Lower lobe of right lung (tissue), 2 donors: ENCODE data around the gene CDH22. TPM values are rescaled to one million over a fixed set of nuclear protein-coding genes. Genes with fewer than 3 reads are reported as not detected.

Experiments used
- ATAC-seq, 2 donors: fragments of 200-7000 bp; cut with Tn5 transposase; one replicate each; pipeline ENCODE4 v1.9.1; 2020 to 2022; ENCODE audit warnings: mild to moderate bottlenecking in 2 of 2, moderate library complexity in 2 of 2
- DNase-seq: peaks from one replicate; pipeline ENCODE4 v3.0.0-alpha.2; 2020
- H3K27ac ChIP-seq: fragments of 200-600 bp; one replicate; pipeline ENCODE4 v1.8.0; 2022
- H3K27me3 ChIP-seq: fragments of 200-600 bp; one replicate; pipeline ENCODE4 v1.8.0; 2022; ENCODE audit warnings: low read depth
- H3K36me3 ChIP-seq: fragments of 200-600 bp; one replicate; pipeline ENCODE4 v1.8.0; 2022; ENCODE audit warnings: mild to moderate bottlenecking
- H3K4me1 ChIP-seq: fragments of 200-600 bp; one replicate; pipeline ENCODE4 v1.8.0; 2022
- H3K4me3 ChIP-seq: fragments of 200-600 bp; one replicate; pipeline ENCODE4 v1.8.0; 2022; ENCODE audit warnings: mild to moderate bottlenecking
- H3K9me3 ChIP-seq: fragments of 200-600 bp; one replicate; pipeline ENCODE4 v1.8.0; 2022
- intact Hi-C: fragments of 100-400 bp; cut with DNase I; formaldehyde crosslinking; loops from one replicate; pipeline ENCODE4 v1.11.0; 2022
- total RNA-seq: library from RNA; stranded (reverse); fragmentation: NEBNext Ultra II Directional; extraction: Animal tissue kit (Norgen Biotek cat#: 25700); gene quantifications from one replicate; pipeline ENCODE4 v1.2.1, GENCODE V29; 2021
- TF ChIP-seq, protein P1 (sequence below): fragments of 200-600 bp; IDR thresholded peaks from one replicate; pipeline ENCODE4 v1.8.0; 2022; ENCODE audit warnings: antibody characterized with exemption, mild to moderate bottlenecking
- donor health status: DM: no; HTN: yes; CAD: no; lungs with severe emphysema.

Gene CDH22
- total RNA-seq, 1 donor from 2014 or later = 0.35 TPM

DNA sequence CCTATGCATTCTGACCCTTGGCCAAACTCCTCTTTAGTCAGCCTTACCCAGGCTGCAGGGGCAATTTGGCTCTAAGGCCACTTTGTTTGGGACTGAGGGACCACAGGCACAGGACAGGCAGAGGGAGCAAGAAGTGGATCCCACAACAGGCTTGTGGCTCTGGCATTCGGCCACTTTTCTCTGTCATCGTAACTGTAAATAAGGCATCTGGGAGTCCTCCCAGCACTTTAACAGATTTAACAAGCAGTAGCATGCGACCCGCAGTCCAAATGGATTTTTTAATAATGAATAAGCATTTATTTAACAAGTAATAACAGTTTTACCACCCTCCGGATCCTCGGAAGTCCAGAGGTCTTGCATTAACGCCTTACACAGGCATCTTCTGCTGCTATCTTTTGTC, 16.1 kb upstream of the CDH22 start:
- Histone ChIP-seq H3K27ac (no peak overlapping the region), H3K4me1 (no peaks in the 10 kb centered on the region), H3K36me3 (no peaks in the 10 kb centered on the region), H3K27me3 (peaks cover 55% of the 10 kb centered on the region), H3K4me3 (no peak overlapping the region), H3K9me3 (no peaks in the 10 kb centered on the region)
- TF ChIP-seq, protein P1, sequence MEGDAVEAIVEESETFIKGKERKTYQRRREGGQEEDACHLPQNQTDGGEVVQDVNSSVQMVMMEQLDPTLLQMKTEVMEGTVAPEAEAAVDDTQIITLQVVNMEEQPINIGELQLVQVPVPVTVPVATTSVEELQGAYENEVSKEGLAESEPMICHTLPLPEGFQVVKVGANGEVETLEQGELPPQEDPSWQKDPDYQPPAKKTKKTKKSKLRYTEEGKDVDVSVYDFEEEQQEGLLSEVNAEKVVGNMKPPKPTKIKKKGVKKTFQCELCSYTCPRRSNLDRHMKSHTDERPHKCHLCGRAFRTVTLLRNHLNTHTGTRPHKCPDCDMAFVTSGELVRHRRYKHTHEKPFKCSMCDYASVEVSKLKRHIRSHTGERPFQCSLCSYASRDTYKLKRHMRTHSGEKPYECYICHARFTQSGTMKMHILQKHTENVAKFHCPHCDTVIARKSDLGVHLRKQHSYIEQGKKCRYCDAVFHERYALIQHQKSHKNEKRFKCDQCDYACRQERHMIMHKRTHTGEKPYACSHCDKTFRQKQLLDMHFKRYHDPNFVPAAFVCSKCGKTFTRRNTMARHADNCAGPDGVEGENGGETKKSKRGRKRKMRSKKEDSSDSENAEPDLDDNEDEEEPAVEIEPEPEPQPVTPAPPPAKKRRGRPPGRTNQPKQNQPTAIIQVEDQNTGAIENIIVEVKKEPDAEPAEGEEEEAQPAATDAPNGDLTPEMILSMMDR = no peak
- ATAC-seq = no peak
- no peak for DNase-seq
- intact Hi-C loops = no loop called here

DNA sequence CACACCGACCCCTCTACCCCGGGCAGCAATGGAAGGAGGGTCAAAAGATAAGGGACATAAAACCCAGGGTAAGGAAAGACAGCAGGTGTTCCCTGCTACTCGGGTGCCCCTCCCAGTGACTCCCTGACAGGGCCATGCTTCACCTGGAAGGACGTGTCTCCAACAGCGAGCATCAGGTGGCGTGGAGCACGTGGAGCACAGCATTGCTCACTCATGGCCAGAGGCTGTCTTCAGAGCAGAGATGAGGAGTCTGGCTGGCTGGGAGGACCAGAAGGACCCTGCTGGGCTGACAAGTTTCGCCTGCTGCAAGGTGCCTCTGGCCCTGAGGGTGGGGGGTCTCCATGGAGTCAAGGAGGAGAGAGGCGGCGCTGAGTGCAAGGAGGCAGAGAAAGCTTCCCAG, 15.3 kb upstream of the CDH22 start:
- H3K36me3 ChIP-seq = no peaks in the 10 kb centered on the region
- ATAC-seq (no peak), DNase-seq (no peak)
- peaks cover 56% of the 10 kb centered on the region for H3K27me3 ChIP-seq
- intact Hi-C loops = no loop called here
- TF ChIP-seq, protein P1 = no peak
- H3K9me3 ChIP-seq = no peaks in the 10 kb centered on the region
- H3K4me1 ChIP-seq = no peaks in the 10 kb centered on the region
- H3K4me3 ChIP-seq = no peak overlapping the region
- H3K27ac ChIP-seq = no peak overlapping the region

DNA sequence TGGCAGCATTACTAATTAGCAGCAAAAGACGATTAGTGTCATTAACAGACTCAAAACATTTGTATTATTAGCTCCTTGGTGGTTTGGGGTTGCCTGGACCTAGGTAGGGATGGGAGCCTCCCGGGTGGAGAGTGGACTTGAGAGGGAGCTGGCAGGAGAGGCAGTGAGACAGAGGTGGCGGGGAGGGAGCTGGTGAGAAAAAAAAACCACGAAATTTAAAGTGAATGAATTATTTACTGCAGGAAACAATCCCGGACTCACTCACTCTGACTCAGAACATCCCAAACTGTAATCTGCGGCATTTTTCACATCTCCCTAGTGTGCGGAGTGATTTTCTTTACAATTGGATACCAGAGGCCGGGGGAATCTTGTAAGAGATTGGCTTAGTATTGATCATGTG, 14.3 kb upstream of the CDH22 start:
- ATAC-seq (no peak), DNase-seq (no peak)
- H3K4me3 ChIP-seq = no peak overlapping the region
- TF ChIP-seq, protein P1 = no peak
- H3K9me3 ChIP-seq = no peaks in the 10 kb centered on the region
- H3K27me3 ChIP-seq = peaks cover 58% of the 10 kb centered on the region
- H3K36me3 ChIP-seq = no peaks in the 10 kb centered on the region
- H3K4me1 ChIP-seq = no peaks in the 10 kb centered on the region
- H3K27ac ChIP-seq = no peak overlapping the region
- intact Hi-C loops = no loop called here

DNA sequence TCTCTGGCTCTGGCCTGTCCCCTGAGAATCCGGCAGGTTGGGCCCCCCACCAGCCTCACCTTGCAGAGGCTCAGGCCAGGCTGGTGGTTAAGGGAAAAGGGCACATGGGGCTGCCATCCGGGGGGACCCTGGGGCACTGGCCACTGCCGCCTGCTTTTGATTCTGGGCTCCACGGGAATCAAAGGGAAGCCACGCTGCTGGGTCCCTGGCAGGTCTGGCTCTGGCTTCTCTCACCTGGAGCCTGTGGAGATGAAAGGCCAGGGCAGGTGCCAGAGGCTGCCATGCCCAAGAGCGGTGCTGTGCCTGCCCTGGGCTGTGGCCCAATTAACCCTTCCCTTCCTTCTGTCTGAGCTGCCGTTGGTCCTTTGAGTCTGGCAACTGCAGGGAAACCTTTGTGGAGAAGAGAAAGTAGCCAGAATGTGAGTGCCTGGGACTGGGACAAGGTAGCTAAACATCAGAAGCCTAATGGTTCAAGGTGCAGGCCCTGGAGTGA, 9.4 kb upstream of the CDH22 start:
- intact Hi-C loops = no loop called here
- Histone ChIP-seq H3K27me3 (peaks cover 78% of the 10 kb centered on the region), H3K4me3 (no peak overlapping the region), H3K4me1 (peaks cover 1% of the 10 kb centered on the region), H3K9me3 (no peaks in the 10 kb centered on the region), H3K36me3 (no peaks in the 10 kb centered on the region), H3K27ac (no peak overlapping the region)
- ATAC-seq (no peak), DNase-seq (no peak)
- TF ChIP-seq, protein P1 = no peak

DNA sequence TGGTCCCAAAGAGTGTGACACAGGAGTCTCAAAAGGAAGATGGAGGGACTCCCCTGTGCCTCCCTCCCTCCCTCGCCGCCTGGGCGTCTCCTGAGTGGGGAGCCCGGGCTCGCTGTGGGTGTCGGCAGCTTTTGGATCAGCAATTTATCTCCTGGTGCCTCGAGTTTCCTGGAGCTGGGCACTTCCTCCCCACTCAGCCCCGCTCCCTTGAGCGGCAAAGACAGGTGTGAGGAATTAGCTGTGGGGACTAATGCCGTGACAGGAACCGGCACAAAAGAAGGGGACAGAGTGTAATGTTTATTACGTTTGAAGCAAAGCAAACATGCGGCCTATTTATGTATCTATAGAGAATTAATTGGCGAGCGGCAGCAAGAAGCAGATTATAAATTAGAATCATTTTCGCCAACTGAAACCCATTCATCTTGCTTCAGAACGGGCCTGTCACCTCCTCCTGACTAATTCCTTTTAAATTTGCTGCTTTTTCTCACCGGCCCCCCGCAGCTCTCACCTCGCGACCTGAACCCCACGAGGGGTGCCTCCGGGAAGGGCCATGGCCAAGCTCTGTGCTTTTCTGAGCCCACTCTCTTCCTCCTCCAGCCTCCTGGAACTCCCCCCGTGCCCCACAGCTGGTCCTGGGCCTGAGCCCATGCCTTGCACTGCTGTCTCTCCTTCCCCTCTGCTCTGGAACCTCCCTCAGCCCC, 8.8 kb upstream of the CDH22 start:
- Histone ChIP-seq H3K4me3 (no peak overlapping the region), H3K9me3 (no peaks in the 10 kb centered on the region), H3K4me1 (peaks cover 5% of the 10 kb centered on the region), H3K36me3 (no peaks in the 10 kb centered on the region), H3K27ac (no peak overlapping the region), H3K27me3 (peaks cover 81% of the 10 kb centered on the region)
- TF ChIP-seq, protein P1 = no peak
- intact Hi-C loops = no loop called here
- DNase-seq (no peak), ATAC-seq (no peak)
